Stimulated activated CD8-positive, alpha-beta memory T cell treated with anti-CD3 and anti-CD28 coated beads, Interleukin-12 subunit alpha, Interleukin-12 subunit beta, amount 100 ng/mL, for 1 hour (primary cell): ENCODE results near the gene MTHFD1.
A peak's percentile ranks its signal among the peaks of the same experiment; 100 is the strongest.
"Not testable (repeated sequence)": the region's sequence is repeated elsewhere in the genome, so short reads cannot be mapped to it uniquely, and the experiment has no call there.

ENCODE experiments used
- DNase-seq: peaks from one replicate; pipeline ENCODE4 v3.0.0-alpha.2; 2020; ENCODE audit warnings: low read depth

MTHFD1 gene

GRCh38 chr14:64387782-64388532, at the start of gene MTHFD1:
TSS of gene MTHFD1 (plus strand) at chr14:64388353. CDS start at chr14:64388428, 75 bp downstream.
- peak; percentile 94 for DNase-seq

GRCh38 chr14:64338616-64339316, 49.4 kb upstream of the MTHFD1 start:
- peak; percentile 71 for DNase-seq

GRCh38 chr14:64340560-64341196, 47.5 kb upstream of the MTHFD1 start:
- no peak for DNase-seq

GRCh38 chr14:64347748-64348147, 40.4 kb upstream of the MTHFD1 start:
- DNase-seq = no peak

GRCh38 chr14:64349741-64350490, 38.2 kb upstream of the MTHFD1 start:
- no peak for DNase-seq

DNA sequence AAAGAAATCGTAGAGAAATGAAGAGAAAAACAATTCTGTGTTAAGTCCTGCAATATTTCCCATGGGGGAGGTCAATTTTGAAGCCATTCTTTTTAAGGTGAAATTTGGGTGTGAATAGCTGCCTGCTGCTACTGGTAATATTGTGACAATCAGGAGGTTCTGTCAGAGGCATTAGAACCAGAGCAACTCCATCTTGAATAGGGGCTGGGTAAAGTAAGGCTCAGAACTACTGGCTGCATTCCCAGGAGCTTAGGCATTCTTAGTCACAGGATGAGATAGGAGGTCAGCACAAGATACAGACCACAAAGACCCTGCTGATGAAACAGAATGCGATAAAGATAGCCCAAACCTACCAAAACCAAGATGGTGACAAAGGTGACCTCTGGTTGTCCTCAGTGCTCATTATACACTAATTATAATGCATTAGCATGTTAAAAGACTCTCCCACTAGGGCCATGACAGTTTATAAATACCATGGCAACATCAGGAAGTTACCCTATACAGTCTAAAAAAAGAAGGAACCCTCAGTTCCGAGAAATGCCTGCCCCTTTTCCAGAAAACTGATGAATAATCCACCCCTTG, 24.8 kb upstream of the MTHFD1 start:
- DNase-seq = no peak

GRCh38 chr14:64364907-64365306, 23.2 kb upstream of the MTHFD1 start:
- DNase-seq = no peak

GRCh38 chr14:64365358-64365889, 22.7 kb upstream of the MTHFD1 start:
- not testable (repeated sequence) for DNase-seq

GRCh38 chr14:64369201-64369600, 19.0 kb upstream of the MTHFD1 start:
- no peak for DNase-seq

DNA sequence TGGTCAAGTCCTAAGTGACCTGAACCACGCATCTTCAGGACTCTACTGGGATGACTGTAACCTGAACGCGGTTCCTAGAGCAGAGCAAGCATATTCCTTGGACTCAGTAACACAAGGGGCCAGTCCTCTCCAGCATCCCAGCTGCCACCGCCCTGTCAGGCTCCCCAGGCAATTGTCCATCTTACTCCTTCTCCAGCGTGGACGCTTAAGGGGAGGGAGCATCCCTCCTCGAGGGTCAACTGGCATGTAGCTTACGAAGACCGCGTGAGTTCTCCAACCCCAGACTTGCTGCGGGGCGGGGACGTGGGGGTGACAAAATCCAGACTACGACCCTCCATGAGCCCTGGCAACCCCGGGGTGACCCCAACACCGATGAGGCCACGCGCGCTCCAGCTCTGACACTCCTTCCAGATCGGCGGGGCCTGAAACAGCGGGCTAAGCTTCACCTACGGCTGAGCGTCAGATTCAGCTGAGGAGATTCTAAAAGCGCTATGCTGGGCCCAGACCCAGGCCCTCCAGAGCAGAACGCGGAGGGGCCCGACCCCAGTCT, 846 bp upstream of the MTHFD1 start:
- DNase-seq = no peak

DNA sequence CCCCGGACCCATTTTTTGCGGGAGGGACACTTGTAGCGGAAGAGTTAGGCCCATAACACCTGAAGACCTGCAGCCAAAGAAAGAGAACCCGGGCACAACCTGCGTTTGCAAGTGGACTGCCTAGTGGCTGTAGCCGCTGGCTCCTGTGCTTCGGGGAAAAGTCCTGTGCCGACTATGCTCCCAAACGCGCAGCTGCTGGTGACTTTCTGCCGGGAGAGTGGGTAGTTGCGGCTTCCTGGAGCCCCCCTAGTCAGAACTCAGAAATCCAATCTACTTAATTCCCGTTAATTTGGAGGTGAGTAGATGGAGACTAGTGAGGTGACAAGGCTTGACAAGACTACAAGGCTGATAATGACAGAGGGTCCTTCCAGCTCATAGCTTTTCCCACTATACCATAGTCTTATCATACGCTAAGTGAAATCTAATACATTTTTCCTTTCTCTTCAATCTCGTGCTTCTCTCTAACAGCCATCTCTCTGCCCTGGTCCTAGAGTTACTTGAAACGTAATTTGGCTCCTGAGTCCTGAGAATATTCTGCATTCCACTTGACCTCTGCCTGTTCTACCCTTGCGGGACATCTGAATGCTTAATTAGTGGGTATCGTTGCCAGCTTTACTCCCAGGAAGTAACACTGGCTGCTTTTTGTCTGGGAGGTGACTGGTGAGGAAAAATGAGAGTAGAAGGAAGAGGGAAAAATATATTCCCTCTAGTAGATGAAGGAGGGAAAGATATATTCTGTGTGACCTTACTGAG, 556 bp downstream of the MTHFD1 start:
- peak; percentile 6 for DNase-seq

GRCh38 chr14:64391113-64391725, 3.1 kb downstream of the MTHFD1 start:
- DNase-seq = no peak

DNA sequence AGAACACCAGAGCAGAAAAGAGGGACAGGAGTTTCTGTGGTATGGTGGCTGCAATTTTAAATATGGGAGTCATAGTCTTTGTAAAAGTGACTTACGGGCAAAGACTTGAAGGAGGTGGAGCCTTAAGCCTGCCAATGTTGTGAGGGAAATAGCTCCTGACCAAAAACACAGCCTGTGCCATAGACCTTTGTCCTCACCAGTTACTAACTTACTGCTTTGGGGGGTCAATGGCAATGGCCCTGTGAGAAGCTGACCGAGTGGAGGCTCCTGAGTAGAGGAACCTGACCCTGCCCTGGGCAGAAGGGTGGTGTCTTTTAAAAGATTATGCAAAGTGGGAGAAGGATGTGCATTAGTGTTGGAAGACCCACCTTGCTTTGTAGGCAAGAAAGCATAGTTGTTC, 3.8 kb downstream of the MTHFD1 start:
- DNase-seq = no peak

DNA sequence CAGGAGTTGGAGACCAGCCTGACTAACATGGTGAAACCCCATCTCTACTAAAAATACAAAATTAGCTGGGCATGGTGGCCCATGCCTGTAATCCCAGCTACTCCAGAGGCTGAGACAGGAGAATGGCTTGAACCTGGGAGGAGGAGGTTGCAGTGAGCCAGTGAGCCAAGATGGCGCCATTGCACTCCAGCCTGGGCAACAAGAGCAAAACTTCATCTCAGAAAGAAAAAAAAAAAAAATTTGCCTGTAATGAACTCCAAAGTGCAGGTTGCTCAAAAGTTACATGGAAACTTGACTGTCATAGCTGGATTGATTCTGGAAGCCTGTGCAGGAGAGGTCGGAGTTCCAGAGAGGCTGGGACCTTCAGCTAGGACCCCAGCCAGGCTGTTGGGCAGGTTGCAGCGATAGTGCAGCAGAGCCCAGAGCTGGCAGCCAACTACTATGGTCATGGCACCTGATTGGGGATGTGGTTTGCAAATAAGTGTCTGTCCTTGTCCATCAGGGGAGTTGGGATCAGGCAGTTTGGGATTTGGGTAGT, 5.1 kb downstream of the MTHFD1 start:
- not testable (repeated sequence) for DNase-seq

GRCh38 chr14:64394423-64394822, 6.3 kb downstream of the MTHFD1 start:
- no peak for DNase-seq

DNA sequence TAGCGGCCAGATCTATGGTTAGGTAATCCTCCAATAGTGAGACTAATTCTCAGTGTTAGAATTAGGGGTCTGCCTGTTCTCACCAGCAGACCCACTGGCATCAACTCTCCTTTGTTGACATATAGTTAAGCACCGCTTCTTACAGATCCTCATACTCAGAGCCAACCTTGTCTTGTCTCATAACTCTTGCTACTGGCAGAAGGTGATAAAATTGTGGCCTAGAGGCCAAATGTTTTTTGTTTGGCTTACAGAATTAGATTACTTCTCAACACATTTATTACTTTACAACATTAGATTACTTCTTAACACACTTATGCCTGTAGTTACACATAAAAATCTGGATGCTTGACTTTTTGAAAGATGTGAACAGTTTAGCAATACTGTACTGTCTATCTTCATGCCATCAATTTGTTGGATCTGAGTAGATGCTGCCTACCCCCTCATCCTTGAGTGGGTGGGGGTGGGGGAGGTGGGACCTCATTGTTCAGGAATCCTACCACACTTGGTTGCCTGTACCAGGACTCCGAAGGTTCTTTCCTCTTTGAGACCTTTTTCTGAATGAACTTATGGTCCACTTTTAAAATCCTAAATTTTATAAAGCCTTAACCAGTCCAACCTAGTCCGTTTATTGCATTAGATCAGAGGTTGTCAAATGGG, 7.0 kb downstream of the MTHFD1 start:
- DNase-seq = no peak

- DNase-seq = no peak
These were observed 12.8 kb downstream of the MTHFD1 start for GRCh38 chr14:64400829-64401459.

- DNase-seq = no peak
These were observed 13.8 kb downstream of the MTHFD1 start for GRCh38 chr14:64401949-64402348.

DNA sequence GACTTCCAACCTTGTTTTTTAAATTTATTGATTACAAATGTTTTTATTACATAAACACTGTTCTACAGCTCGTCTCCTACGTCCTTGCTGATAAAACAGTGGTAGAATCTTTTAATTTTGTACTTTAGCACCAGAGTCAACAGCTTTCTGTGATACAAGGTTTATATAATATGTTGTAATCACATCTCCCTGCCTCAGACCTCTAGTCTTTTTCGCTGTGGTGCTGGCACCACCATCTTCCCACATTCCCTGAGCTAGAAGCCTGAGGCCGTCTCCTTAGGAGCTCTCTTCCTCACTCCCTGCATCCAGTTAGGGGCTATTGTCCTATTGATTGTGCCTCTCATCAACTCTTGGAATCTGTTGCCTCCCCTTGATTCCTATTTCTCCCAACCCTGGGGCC, 17.1 kb downstream of the MTHFD1 start:
- DNase-seq = no peak
